Measurements from ENCODE around the gene SOCS3. TPM values are rescaled to one million over a fixed set of nuclear protein-coding genes. Genes with fewer than 3 reads are reported as not detected.
A peak's percentile ranks its signal among the peaks of the same experiment; 100 is the strongest.

SOCS3 gene
- total RNA-seq, 1 donor, result 95.2 TPM

DNA sequence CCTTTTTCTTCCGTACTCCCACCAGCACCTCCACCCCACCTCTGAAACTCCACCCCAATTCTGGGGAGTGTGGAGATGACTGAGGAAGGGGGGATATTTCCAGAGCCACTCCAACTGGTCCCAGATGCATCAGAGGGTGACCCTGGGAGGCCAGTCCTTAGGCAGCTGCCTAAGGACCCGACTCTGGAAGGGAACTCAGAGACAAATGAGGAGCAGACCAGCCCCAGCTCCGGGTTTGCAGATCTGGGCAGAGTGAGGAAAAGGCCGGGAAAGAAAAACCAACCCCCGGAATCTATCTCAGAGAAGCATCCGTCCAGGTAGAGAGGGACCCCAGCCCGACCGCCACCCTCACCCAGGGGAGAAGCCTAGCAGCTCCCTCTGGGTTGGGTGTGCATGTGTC, 41.5 kb downstream of the SOCS3 start:
- H2AFZ ChIP-seq (ENCODE audit: low read length), result no peak overlapping the region
- H3K4me1 ChIP-seq (ENCODE audit: insufficient read depth, low read length), result peaks cover 40% of the 10 kb centered on the region
- no peaks in the 10 kb centered on the region for H4K20me1 ChIP-seq (ENCODE audit: insufficient read depth, low read length)
- H3K4me3 ChIP-seq (ENCODE audit: insufficient read depth, low read length), result no peak overlapping the region
- no peak overlapping the region for H3K27ac ChIP-seq (ENCODE audit: low read depth, low read length)
- H3K36me3 ChIP-seq (ENCODE audit: insufficient read depth, low read length), result no peaks in the 10 kb centered on the region
- no peaks in the 10 kb centered on the region for H3K9me3 ChIP-seq (ENCODE audit: low read depth, low read length)
- no peaks in the 10 kb centered on the region for H3K27me3 ChIP-seq (ENCODE audit: insufficient read depth, low read length)
- peak; percentile 62 for DNase-seq (ENCODE audit: insufficient read length, low spot score, missing footprints)
- H3K79me2 ChIP-seq (ENCODE audit: insufficient read depth, low read length), result no peaks in the 10 kb centered on the region
- H3K4me2 ChIP-seq (ENCODE audit: insufficient read depth, low read length), result no peak overlapping the region
- TF ChIP-seq, protein P1, sequence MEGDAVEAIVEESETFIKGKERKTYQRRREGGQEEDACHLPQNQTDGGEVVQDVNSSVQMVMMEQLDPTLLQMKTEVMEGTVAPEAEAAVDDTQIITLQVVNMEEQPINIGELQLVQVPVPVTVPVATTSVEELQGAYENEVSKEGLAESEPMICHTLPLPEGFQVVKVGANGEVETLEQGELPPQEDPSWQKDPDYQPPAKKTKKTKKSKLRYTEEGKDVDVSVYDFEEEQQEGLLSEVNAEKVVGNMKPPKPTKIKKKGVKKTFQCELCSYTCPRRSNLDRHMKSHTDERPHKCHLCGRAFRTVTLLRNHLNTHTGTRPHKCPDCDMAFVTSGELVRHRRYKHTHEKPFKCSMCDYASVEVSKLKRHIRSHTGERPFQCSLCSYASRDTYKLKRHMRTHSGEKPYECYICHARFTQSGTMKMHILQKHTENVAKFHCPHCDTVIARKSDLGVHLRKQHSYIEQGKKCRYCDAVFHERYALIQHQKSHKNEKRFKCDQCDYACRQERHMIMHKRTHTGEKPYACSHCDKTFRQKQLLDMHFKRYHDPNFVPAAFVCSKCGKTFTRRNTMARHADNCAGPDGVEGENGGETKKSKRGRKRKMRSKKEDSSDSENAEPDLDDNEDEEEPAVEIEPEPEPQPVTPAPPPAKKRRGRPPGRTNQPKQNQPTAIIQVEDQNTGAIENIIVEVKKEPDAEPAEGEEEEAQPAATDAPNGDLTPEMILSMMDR (IDR thresholded peaks at IDR 0.05; ENCODE audit: extremely low read depth, low read depth, low read length), result no peak

DNA sequence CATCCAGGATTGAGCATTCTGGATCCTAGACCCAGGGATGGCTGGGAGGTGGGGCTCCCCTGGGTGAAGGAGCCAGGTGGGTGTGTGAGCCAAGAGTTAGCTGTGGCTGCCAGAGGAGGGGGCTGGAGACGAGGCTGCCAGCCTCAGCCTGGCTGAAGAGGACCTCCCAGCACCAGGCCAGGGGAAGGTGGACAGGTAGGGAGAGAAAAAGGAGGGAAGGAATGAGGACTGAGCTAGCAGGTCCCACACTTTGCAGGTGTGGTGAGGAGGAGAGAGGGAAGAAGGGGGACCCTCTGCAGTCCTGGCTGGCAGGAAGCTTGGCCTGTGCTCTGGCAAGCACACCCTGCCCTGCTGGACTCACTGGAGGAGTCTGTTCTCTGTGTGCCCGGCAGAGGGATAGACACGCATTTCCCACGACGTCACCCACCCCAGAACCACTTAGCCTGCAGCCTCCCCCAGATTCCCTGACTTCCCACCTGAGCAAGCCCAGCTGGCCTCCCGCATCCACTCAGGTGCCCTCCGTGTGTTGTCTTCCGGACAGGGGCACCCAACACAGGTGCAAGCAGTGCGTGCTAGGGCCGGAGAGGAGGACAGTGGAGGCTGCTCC, 42.0 kb downstream of the SOCS3 start:
- Histone ChIP-seq H3K9me3 (ENCODE audit: low read depth, low read length) (no peaks in the 10 kb centered on the region), H3K27me3 (ENCODE audit: insufficient read depth, low read length) (no peaks in the 10 kb centered on the region), H3K4me1 (ENCODE audit: insufficient read depth, low read length) (peaks cover 36% of the 10 kb centered on the region), H3K27ac (ENCODE audit: low read depth, low read length) (no peak overlapping the region), H2AFZ (ENCODE audit: low read length) (no peak overlapping the region), H4K20me1 (ENCODE audit: insufficient read depth, low read length) (no peaks in the 10 kb centered on the region), H3K4me2 (ENCODE audit: insufficient read depth, low read length) (no peak overlapping the region), H3K36me3 (ENCODE audit: insufficient read depth, low read length) (no peaks in the 10 kb centered on the region), H3K79me2 (ENCODE audit: insufficient read depth, low read length) (no peaks in the 10 kb centered on the region), H3K4me3 (ENCODE audit: insufficient read depth, low read length) (no peak overlapping the region)
- peak; percentile 79 for DNase-seq (ENCODE audit: insufficient read length, low spot score, missing footprints)
- TF ChIP-seq, protein P1 (IDR thresholded peaks at IDR 0.05; ENCODE audit: extremely low read depth, low read depth, low read length), result no peak

DNA sequence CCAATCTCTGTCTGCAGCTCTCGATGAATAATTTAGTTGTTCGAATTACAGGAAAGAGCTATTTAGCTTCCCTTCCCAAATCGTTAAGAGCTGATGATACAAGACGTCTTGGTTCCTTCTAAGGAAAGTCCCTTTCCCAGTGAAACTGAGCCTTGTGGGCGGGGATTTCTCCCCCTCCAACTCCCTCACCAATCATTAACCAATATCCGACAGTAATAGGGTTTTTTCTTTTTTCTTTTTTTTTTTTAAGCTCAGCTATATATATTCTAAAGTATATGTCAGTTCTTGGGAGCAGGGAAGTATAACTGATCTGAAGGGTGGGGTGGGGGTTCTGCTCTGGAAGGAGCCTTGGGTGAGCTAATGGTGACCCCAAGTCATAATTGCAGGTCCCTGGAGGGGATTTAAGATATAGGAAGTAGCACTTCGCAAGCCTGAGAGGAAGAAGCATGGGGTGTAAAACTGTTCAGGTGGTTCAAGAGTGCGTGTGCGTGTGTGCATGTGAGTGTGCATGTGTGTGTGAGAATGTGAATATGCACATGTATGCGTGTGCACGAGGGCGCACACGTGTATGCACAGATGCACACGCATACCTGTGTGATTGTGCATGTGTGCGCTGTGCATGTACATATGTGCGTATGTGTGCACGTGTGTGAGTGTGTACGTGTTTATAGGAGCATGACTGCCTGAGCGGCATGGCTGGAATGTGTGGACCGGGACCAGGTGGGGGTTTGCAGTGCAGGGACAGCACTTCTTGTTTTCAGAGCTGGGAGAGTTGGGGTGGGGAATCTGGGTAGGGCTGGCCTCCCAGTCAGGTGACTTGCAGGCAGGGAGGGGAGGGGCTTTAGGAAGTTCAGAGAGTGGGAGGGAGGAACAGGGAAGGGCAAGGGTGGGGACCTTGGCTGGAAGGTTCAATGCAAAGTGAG, 42.7 kb downstream of the SOCS3 start:
- Histone ChIP-seq H3K4me3 (ENCODE audit: insufficient read depth, low read length) (no peak overlapping the region), H3K27me3 (ENCODE audit: insufficient read depth, low read length) (no peaks in the 10 kb centered on the region), H2AFZ (ENCODE audit: low read length) (peak overlapping the region; percentile 93), H3K4me2 (ENCODE audit: insufficient read depth, low read length) (no peak overlapping the region), H3K79me2 (ENCODE audit: insufficient read depth, low read length) (no peaks in the 10 kb centered on the region), H3K36me3 (ENCODE audit: insufficient read depth, low read length) (no peaks in the 10 kb centered on the region), H4K20me1 (ENCODE audit: insufficient read depth, low read length) (no peaks in the 10 kb centered on the region), H3K9me3 (ENCODE audit: low read depth, low read length) (no peaks in the 10 kb centered on the region), H3K27ac (ENCODE audit: low read depth, low read length) (peak overlapping the region; percentile 96), H3K4me1 (ENCODE audit: insufficient read depth, low read length) (peaks cover 29% of the 10 kb centered on the region)
- DNase-seq (ENCODE audit: insufficient read length, low spot score, missing footprints), result peak; percentile 88
- TF ChIP-seq, protein P1 (IDR thresholded peaks at IDR 0.05; ENCODE audit: extremely low read depth, low read depth, low read length), result no peak
